Activated gamma-delta T cell treated with Interleukin-2 at 50 U/mL for 16 hours (primary cell): ENCODE results near the gene LNP1.
A peak's percentile ranks its signal among the peaks of the same experiment; 100 is the strongest.

Experiments
- DNase-seq: peaks from one replicate; pipeline ENCODE4 v3.0.0-alpha.2; 2020

LNP1 gene

DNA sequence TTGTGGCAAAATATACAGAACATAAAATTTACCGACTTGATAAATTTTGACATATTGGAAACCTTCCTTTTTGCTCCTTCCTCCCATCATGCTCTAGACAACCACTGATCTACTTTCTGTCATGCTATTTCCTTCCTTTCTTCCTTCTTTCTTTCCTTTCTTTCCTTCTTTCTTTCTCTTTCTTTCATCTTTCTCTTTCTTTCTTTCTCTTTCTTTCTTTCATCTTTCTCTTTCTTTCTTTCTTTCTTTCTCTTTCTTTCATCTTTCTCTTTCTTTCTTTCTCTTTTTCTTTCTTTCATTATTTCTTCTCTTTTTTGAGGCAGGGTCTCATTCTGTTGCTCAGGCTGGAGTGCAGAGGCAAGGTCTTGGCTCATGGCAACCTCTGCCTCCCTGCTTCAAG is 82.2 kb downstream of the LNP1 start:
- DNase-seq, result no peak

DNA sequence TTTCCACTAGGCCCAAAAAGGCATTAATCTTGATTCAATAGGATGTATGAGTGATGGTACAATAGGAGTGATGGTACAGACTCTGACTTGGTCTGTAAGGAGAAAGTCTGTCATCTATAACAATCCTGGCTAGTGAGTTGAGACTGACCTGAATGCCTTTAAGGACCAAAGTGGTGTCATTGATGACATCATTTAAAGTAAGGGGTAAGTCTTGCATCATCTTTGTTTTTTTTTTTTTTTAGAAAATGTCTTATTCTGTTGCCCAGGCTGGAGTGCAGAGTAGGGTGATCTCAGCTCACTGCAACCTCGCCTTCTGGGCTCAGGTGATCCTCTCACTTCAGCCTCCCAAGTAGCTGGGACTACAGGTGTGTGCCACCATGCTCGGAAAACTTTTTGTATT is 85.5 kb downstream of the LNP1 start:
- DNase-seq, result no peak

DNA sequence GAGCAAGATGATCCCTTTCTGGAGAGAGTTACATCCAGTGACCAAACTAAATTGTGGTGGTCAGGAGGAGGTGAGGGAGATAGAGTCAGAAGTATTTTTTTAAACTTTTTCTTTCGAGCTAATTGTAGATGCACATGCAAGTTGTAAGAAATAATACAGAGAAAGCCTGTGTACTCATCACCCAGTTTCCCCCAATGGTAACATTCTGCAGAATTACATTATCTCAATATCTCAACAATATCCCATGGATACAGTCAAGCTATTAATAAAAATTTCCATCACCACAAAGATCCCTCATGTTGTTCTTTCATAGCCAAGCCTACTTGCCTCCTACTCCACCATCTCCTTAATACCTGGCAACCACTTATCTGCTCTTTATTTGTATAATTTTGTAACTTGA is 87.8 kb downstream of the LNP1 start:
- DNase-seq, result no peak

DNA sequence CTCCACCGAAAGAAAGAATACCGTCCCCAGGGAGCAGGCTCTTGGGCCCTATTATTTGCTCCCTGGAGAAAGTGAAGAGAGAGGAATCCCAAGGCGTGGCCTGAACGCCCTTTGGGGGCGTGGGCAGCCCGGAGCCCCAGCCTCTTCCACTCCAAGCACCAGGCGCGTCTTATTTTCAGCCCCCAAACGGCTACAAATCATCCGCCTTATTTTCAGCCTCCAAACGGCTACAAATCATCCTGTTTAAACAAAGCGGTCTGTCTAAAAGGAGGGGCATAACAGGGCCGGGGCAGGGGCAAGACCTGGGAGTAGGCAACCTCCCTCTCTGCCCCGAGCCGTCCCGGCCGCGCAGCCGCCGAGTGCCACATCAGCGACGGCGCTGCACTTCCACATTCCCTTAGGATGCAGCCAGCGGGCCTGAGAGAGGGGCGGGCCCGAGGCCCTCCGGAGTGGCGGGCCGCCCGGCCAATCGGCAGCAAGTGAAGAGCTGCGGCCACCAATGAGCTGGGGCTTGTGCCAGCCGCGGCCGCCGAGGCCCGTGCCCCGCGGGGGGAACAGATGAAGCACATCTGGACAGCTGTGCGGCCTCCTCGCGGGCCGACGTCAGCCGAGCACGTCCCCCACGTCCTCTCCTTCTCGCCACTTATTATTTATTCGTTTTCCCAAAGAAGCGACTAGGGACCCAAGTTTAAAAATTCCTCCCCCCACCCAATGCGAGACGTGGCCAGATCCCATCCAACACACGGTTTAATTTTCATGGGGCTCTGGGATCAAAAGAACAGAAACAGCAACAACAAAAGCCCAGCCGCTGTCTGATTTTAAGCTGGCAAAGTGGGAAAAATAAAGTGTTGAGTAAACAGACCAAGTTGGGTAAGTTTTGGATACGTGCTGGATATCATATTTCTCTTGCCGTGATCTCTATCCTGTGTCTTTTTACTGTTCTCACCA is 91.0 kb downstream of the LNP1 start, which contains the start of gene TMEM45A:
Gene TMEM45A (plus strand): TSS at position 561 of the 948 bp plus-strand sequence. CDS start 62,593 bp downstream, outside the sequence.
- DNase-seq, result peak; percentile 55

DNA sequence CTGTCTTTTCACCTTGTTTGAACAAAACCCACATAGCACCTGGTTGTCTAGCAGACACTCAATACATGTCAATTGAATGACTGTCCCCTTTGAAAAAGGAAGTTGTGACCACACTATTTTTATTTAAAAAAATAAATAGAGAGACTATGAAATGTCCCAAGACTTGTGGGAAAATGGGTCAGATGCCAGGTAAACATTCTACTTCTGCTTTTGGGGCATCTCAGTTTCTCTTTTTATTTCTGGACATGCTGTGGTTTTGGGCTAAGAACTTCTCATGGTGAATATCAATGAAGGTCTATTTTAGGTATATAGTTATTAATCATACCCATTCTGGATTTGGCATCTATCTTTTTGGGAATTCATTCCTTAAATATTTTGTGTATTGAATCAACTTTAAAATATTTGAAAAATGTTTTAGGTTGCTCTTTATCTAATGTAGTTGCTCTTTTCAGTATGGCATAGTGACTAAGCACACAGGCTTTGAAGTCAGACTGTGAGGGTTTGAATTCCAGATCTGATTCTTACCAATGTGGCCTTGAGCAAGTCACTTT is 95.4 kb downstream of the LNP1 start:
- DNase-seq, result no peak

DNA sequence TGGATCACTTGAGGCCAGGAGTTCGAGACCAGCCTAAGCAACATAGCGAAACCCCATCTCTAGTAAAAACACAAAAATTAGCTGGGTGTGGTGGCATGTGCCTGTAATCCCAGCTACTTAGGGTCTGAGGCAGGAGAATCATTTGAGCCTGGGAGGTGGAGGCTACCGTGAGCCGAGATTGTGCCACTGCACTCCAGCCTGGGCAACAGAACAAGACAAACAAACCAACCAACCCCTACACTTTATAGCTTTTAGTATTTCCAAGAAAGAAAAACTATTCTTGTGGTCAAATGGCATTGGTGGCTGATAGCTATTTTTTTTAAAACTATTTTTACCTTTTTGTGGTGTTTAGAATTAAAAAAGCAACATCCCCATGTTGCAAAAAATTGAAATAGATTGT is 98.3 kb downstream of the LNP1 start:
- no peak for DNase-seq

DNA sequence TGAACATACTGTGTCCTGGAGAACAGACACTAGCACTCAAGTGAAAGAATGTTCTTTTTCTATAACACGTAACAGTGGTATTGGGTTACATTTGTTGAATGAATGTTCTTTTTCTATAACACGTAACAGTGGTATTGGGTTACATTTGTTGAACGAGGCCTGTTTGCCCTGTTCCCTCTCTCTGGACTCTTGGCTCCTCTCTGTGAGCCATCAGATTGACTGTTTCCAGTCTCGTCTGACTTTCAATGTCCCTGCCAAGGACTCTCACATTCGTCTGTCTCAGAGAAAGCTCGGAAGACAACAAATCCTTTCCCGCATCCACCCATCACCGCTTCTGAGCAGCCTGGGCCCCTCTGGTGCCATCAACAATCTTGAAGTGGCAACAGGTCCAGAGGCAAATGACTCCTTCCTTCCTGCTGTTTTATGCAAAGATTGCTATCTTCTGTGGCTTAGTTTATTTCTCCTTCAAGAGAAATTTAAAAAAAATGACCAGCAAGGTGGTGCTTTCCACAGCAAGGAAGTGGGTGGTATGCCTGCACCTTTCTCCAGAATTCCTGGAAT is 99.1 kb downstream of the LNP1 start:
- no peak for DNase-seq

DNA sequence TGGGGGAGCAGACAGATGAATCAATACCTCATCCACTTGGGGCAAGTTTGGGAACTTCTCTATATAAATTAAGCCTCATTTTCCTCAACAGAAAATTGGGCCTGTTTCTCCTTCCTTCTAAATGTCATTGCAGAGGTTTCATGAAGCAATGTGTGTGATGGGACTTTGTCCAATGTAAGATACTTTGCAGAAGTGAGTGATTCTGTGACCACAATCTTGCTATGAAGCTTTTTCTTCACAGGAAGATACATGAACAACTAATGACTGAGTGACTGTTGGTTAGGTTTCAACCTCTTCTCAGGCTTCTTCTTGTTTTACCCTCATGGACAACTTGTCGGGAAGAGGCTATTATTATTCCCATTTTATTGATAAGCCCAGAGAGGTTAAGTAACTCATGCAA is 102.1 kb downstream of the LNP1 start:
- DNase-seq, result no peak
